HT1080 (cell line): ENCODE measurements around the gene RPS27A. TPM values are rescaled to one million over a fixed set of nuclear protein-coding genes. Genes with fewer than 3 reads are reported as not detected.
"Not testable (repeated sequence)": the region's sequence is repeated elsewhere in the genome, so short reads cannot be mapped to it uniquely, and the experiment has no call there.

Source experiments
- DNase-seq: peaks from one replicate; pipeline ENCODE4 v3.0.0-alpha.2; 2015; ENCODE audit warnings: low read depth
- polyA plus RNA-seq, 2 experiments: library from polyadenylated mRNA; depleted of rRNA; stranded (reverse); fragments of >200 nt; gene quantifications; 2 replicates each; pipeline ENCODE4 v1.2.3, GENCODE V29; 2015
- total RNA-seq: library from RNA; depleted of rRNA; stranded (reverse); fragments of >200 nt; shearing (Covaris generic); gene quantifications from 2 replicates; pipeline ENCODE4 v1.2.3, GENCODE V29; 2014; rRNA removed

Gene RPS27A
- total RNA-seq, result 1,089 and 1,323 TPM in 2 replicates
- 3,520 and 3,599 TPM in 2 replicates for polyA plus RNA-seq (2015; cell fraction: cytosol; rRNA removed)
- 1,153 and 1,345 TPM in 2 replicates for polyA plus RNA-seq (2015; cell fraction: nucleus; rRNA removed)

DNA sequence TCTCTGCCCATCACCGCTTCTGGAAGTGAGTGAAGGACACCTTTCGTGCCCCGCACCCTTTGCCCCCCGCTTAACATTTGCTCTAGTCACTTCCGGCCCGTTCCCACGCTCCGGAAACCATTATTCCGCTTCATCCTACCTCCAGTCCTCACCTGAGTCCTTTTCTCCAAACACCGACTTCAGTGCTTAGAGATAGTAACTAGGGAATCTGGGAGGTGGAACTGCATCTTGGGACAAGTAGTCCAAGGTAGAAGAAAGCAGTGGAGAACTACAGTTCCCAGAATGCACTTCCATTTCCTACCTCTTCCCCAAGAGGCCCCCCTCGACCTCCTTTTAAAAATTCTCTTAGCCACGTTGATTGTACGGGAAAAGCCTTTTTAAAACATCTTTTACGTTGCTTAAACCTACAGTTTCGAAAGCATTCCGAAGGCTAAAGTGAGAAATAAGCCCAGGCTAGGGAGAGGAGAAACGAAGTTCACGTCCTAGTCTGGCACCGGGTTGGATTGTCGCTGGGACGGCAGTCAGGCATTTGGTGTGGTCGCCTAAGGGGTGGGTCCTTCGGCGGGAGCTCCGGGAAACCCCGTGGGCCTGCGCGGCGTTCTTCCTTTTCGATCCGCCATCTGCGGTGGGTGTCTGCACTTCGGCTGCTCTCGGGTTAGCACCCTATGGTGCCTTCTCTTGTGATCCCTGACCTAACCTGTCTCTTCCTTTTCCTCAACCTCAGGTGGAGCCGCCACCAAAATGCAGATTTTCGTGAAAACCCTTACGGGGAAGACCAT lies at the start of gene RPS27A, which contains the start of gene CLHC1:
Gene RPS27A, plus strand, starts transcription at position 605 of the 779 bp plus-strand sequence. Its CDS starts 137 bp downstream, at position 742.
Gene CLHC1, minus strand, starts transcription at position 210 of the 779 bp plus-strand sequence. CDS start 9,882 bp downstream, outside the sequence.
- peak; percentile 98 for DNase-seq

DNA sequence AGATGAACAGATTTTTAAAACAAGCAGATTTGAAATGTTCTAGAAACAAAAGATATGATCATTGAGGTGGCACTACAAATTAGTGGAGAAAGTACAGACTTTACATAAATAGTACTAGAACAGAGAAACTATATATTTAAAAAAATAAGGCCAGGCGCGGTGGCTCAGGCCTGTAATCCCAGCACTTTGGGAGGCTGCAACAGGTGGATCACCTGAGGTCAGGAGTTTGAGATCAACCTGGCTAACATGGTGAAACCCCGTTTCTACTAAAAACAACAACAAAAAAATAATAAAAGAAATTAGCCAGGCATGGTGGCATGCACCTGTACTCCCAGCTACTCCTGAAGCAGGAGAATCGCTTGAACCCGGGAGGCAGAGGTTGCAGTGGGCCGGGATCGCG lies 45.7 kb upstream of the RPS27A start:
- not testable (repeated sequence) for DNase-seq

DNA sequence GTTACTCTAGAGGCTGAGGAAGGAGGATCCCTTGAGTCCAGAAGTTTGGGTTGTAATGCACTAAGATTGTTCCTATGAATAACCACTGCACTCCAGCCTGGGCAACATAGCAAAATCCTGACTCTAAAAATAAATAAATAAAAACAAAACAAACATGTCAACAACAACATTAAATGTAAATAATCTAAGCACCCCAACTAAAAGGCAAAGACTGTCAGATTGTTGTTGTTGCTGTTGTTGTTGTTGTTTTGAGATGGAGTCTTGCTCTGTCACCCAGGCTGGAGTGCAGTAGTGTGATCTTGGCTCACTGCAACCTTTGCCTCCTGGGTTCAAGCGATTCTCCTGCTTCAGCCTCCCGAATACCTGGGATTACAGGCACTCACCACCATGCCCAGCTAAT lies 40.6 kb upstream of the RPS27A start:
- not testable (repeated sequence) for DNase-seq

GRCh38 chr2:55196526-55196925 lies 36.0 kb upstream of the RPS27A start:
- no peak for DNase-seq

DNA sequence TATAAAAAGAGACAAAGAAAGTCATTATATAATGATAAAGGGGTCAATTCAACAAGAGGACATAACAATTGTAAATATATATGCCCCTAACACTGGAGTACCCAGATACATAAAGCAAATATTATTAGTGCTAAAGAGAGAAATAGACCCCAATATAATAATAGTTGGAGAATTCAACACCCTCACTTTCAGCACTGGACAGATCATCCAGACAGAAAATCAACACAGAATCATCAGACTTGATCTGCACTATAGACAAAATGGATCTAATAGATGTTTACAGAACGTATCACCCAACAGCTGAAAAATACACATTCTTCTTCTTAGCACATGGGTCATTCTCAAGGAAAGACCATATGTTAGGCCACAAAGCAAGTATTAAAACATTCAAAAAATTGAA lies 32.1 kb upstream of the RPS27A start:
- no peak for DNase-seq

DNA sequence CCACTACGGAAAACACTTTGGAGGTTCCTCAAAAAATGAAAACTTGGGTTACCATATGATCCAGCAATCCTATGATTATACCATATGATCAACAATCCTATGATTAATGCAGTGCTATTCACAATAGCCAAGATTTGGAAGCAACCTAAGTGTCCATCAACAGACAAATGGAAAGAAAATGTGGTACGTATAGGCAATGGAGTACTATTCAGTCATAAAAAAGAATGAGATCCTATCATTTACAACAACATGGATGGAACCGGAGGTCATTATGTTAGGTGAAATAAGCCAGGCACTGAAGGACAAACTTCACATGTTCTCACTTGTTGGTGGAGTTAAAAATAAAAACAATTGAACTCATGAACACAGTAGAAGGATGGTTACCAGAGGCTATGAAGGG lies 28.0 kb upstream of the RPS27A start:
- no peak for DNase-seq

DNA sequence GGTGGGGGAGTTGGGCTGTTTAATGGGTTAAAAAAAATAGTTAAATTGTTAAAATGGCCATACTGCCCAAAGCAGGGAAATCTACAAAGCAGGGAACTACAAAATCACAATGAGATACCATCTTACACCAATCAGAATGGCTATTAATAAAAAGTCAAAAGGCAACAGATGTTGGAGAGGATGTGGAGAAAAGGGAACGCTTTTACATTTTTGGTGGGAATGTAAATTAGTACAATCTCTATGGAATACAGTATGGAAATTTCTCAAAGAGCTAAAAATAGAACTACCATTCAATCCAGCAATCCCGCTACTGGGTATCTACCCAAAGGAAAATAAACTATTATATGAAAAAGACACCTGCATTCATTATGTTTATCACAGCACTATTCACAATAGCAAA lies 27.5 kb upstream of the RPS27A start:
- no peak for DNase-seq

DNA sequence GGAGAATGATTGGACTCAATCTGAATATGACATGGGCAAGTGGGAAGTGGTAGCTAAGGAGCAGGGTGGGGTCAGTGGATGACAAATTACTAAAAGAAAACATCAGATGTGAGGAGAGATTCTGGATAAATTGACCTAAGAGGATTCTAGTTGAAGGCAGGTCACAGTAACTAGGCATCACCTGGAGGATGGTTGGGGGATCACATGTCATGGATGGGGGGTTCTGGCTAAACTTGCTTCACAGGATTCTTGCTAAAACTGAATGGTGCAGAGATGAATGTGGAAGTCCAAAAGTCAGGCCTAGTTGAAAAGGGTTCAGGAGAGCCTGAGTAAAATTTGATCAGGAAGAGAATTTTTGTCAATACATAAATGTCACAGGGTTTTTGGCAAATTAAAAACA lies 18.7 kb upstream of the RPS27A start:
- no peak for DNase-seq

DNA sequence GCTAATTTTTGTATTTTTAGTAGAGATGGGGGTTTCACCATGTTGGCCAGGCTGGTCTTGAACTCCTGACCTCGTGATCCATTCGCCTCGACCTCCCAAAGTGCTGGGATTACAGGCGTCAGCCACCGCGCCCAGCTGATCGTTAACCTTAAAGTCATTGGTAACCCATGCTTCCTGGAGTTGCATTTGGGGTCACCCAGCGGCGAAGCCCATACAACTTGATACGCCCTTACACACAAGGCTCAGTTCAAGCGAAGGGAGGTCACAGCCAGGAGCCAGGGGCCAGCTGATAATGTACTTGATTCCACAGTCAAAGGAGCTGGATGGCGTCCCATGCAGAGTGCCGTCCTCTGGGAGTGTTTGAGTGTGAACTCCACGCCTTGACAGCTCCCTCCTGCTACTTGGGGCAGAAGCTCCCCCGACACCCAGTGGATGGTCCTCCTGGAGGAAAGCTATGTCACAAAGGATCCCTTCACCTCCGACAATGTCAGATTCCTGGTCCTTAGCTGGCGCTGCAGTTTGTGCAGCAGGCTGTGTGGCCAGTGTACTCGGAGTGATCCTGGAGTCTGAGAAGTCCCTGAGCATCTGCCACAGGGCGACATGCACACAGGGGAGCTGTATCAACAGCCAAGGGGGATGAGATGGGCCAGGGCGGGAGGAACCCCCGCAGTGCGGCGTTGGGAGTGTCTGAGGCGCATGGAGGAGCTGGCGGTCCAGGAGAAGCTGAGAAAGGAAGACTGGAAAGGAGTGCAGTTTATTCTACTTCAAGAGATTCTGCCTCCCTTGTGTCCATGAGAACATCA lies 8.3 kb upstream of the RPS27A start:
- no peak for DNase-seq

DNA sequence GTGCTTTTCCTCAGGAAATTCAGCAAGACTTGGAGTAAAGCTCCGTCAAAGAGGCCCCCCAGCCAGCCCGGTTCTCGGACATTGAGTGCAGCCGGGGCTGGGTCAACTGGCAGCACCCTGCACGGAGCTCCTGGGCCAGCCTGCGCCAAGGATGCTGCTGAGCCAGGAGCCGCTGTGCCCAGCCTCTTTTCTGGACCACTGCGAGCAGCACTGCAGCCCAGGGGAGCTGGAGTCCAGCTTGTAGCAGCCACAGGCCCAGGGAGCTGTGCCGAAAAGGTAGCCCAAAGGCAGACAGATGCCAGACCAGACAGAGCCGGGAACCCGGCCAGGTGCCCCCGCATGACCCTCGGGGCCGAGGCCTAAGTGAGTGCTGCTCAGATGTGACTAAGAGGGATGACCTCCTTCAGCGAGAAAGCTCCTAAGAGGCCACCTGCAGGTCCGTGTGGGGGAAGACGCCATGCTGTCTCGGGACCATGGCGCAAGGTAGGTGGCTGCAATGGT lies 7.7 kb upstream of the RPS27A start:
- DNase-seq, result no peak

DNA sequence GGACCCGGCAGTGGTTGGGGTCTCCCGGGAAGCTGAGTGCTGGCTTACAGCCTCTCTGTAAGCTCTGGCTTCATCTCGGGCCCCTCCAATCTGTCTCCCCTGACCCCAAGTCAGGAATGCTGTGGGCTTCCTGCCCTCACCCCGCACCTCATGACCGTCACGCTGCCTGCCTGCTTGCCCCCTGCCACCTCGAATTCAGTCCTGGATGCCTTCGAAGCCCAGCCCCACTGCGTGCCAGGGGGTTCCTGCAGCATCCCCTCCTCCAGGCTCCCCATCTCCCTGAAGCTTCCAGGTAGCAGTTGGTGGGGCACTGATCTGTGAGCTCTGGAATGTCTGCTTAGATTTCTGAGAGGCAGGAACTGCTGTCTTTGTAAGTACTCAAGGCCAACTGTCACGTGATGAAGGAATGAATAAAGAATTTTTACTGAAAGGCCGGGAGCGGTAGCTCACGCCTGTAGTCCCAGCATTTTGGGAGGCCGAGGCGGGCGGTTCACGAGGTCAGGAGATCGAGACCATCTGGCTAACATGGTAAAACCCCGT lies 6.9 kb upstream of the RPS27A start:
- no peak for DNase-seq

DNA sequence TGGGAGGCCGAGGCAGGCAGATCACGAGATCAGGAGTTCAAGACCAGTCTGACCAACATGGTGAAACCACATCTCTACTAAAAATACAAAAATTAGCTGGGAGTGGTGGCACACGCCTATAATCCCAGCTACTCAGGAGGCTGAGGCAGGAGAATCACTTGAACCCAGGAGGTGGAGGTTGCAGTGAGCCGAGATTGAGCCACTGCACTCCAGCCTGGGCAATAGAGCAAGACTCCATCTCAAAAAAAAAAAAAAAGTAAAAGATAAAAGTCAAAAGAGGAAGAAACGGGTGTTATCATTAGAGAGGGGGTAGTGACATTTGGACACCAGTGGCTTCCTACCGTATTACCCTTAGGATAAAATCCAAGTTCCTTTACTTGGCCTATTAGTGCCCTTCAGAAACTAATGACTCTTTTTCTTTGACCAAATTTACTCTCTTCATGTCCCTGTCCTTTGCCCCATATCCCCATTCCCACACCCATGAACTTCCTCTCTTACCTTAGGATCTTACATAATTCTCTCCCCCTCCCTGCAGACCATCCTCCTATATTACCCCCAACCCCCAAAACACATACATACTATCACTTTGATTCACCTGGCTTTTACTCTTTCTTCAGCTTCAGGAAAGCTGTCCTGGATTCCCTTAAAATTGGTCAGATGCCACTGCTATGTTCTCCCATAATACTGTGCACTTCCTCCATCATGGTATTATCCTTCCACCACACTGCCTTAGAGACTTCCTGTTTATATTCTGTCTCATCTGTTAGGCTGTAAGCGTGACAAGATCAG lies 4.9 kb upstream of the RPS27A start:
- DNase-seq, result not testable (repeated sequence)

DNA sequence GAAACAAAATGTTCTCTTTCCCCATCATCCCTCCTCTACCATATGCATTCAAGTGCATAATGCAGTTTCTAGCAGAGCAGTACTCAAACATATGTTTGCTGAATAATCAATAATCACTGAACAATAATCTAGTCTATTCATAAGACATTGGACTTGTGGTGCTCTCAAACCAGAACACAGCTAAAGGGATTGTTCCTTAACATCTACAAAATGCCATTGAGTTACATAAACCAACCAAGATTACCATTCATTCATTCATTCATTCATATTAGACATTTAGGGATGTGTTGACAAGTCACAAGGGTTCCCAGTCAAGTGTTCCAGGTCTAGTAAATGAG lies 4.3 kb upstream of the RPS27A start:
- DNase-seq, result no peak

- no peak for DNase-seq
Observed at GRCh38 chr2:55229221-55229620, 3.3 kb upstream of the RPS27A start.

- no peak for DNase-seq
Observed at GRCh38 chr2:55230551-55230950, 1.9 kb upstream of the RPS27A start.

DNA sequence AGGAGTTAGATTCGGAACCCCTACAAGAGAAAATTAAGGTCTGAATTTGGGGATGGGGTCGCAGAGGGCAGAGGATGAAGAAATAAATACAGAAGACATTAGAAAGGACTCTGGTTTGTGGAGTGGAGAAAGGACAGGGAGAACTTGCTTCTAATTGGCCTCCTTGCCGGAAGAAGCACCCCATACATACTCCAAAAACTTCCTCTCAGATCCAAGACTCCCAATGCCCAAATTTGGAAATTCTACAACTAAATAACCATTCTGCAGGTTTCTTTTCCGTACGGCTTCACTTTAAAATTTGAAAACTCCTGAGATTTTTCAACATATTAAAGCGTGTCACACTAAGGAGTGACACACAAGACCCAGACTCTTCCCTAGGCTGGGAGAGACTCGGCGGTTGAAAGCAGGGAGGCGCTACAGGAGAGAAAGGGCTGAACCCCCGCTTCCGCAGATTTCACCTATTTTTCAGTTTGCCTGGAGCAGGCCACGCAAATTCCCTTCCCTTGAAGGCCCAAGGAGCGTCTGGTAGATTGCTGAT lies 873 bp upstream of the RPS27A start:
- no peak for DNase-seq

DNA sequence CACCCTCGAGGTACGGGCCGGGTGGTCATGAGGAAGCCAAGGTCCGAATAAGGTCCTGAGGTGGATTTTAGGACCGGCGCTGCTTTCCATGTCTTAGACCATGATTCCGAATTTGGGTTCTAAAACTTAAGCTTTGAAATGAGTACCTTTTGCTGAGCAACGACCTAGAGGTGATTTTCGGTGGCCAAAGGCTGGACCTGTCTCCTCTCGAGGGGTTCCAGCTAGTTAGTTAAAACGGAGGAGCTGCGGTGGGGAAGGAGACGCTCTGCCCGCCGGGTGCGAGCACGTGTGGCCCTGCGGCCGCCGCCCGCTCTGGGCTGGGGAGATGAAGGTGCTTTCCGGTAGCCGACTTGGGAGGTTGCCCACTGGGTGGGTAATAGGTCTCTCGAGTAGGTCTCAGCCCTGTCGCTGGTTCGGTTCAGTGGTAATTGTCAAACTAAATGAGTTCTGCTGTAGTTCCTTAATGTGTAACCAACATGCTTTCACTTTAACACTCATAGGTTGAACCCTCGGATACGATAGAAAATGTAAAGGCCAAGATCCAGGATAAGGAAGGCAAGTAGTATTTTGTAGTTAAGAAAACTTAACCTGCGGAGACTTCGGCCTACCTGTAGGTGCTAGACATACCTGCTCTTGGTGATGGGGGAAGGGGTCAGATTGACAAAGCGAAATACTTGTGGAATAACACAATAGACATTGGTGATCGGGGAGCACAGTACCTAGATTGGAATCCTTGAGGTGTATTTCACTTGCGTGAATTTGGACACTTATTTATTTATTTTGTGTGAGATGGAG lies 572 bp downstream of the RPS27A start:
- DNase-seq, result peak; percentile 16

- no peak for DNase-seq
Observed at GRCh38 chr2:55233658-55233940, 1.1 kb downstream of the RPS27A start.

- no peak for DNase-seq
Observed at GRCh38 chr2:55235724-55236538, 3.4 kb downstream of the RPS27A start.
